ENCODE results near the gene NUCKS1.

NUCKS1 gene

DNA sequence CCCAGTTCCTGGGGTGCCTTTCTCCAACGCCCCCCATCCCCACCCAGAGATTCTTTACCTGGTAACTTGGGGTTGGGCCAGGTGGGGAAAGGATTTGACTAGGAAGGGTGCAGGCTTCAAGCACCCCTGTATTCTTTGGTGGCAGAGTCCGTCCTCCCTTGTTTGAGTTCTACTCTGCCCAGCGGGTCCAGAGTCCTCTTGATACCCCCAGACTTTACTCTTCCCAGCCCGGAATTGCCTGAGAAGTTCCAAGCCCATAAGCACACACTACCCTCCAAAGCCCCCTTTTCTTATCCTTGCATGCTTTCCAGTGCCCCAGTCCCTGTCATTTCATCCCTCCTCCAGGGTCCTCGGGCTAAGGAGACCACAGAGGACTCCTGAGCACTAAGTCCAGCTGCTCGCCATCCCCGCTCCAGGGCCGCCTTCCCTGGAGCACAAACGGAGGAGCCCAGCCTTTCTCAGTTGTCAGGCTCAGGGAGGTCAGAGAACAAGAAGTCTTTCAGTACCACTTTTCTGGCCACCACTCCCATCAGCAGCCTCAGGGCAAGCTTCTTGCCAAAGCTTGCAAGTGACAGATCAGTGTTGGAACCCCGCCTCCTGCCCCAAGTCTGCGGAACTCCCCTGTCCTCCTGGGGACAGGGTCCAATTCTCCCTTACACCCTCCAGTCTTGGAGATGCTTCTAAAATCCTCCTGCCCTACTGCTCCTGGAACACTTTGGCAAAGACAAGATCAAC is 81.9 kb downstream of the NUCKS1 start:
- no peak for DNase-seq

- no peak for DNase-seq
These were observed 83.4 kb downstream of the NUCKS1 start for GRCh38 chr1:205666372-205667166.

- DNase-seq = no peak
These were observed 84.6 kb downstream of the NUCKS1 start for GRCh38 chr1:205665201-205666045.

- DNase-seq = peak; percentile 29
These were observed 85.5 kb downstream of the NUCKS1 start for GRCh38 chr1:205664399-205665017.

DNA sequence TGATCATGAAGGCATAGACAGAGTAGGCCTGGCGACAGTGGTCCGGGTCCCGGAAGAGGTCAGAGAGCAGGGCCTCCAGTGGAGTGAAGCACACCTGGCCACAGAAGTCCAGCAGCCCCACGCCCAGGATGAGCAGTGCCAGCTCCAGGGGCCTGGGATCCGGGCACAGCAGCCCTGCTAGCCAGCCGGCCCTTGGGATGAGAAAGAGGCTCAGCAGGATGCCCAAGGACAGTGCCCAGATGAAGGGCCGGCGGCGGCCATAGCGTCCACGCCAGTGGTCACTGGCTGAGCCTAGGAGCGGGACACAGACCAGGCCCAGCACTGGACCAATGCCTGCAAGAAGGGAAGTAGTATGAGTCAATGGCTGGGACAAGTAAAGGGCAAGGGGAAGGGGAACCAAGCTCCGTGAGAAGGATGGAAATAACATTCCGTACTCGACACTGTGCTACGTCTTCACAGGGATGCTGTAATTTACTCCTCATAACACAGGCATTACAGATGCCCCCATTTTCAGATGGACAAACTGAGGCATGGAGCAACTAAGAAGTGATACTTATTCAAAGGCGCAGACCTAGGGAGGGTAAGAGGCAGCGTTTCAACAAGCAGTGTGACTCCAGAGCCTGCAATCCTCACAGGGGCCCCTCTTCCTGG is 86.6 kb downstream of the NUCKS1 start:
- DNase-seq = no peak

Data from NCI-H1105 treated with DMSO at 0.1 percent for 48 hours (cell line).